Fibroblast of skin of right quadriceps (primary cell): ENCODE results near the gene PARP12.

ENCODE experiments used
- DNase-seq: peaks from one replicate; pipeline ENCODE4 v3.0.0-alpha.2; 2013

Gene PARP12

DNA sequence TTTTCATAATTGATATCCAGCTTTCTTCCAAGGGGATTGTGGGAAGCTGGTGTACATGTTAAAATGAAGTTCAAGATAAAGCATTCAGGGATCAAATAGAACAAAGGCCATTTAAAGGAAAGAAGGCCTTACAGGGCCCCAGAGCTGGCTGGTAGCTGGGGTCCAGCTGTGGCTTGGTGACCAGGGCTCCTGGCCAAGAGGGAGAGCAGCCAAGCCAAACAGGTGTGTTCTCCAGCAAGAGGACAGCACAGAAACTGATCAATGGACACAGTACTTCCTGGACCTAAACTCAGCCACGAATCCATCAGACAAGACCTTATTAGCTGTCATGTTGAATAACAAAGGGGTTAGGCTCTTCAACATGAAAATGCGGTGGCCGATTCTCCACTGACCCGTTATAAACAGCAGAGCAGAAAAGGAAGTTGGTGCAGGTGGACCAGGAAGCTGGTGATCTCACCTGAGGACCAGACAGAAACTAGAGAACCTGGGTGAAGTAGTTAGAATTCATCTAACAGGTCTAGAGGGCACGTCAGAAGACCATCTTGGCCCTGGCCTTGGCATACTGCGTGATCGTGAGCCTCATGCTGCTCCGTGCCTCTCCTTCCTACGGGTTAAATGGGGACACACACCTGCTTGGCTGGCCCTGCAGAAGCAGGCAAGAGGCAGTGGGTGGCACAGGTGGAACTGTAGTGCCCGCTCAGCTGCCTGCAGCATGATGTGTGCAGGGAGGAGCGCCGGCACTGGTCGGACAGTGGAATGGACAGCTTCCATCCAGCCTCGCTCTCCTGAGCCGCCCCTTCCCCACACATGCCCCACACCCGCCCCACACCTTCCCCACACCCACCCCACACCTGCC lies 53.8 kb downstream of the PARP12 start:
- no peak for DNase-seq

DNA sequence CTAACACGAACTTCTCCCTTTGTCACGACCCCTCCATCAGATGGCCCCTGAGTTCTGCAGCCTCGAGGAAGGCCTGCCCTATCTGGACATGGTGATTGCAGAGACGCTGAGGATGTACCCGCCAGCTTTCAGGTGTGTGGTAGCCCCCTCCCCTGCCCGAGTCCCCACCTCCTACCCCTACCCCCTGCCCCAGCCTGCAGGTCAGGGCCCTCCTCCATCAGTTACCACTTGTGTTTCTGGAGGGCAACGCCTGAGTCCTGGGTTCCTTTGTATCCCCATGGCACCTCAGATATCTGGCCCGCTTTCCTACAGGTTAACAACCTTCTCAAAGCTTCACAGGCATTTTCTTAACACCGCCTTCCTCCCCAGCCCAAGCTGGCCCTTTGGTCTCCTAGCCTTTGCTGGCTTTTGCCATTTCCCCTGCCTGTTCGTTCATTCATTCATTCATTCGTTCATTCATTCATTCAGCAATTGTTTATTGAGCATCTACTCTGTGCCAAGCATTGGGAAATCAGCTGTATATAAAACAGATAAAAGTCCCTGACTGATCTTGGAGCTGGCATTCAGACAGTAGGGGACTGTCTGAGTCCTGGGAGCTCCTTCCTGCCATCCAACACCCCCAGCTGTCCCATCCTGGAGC lies 55.6 kb downstream of the PARP12 start:
- DNase-seq: no peak

DNA sequence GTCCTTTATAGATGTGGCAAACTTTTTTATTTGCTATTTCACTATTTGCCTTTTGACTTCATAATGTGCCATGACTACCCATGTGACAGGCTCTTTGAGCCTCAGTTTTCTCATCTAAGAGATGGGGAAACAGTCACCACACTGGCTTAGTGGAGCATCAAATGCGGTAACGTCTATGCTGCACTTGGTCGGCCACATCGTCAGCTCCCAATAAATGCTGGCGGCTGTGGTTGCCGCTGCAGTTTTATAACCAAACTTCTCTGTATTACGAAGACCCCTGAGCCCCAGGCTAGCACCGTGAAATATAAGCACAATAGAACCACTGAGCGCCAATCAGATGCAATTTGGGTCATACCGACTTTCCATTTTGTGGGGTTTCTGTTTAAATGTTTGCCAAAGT lies 56.2 kb downstream of the PARP12 start:
- DNase-seq: no peak

DNA sequence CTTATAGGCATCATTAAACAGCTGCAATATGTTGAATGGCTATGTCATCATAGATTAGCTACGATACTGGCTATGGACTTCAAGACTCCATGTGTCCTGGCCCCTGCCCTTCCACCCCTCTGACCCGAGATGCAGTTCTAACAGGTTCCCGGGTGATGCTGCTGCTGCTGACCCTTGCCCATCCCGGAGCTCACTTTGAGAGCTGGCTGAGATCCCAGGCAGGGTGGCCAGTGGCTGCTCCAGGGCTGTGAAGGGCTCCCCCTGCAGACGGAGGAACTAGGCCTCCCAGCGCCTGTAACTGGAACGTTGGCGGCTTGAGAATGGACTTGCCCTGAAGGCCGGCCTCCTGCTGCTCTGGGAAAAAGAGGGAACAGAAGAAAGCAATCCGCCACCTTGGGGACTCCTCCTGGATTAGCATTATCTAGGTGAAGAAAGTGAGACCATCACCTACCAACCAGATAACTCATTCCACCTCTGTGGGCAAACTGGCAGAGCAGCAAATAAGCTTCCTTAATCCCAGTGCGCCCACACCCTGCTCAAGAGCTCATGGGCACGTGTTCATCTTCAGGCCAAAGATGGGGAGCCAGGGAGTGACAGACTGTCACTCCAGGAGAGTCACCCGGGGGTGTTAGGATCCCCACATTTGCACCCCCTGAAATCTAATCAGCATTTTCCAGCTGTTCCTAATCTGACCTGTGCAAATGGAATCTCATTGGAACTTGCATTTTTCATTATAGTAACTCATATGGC lies 56.8 kb downstream of the PARP12 start:
- DNase-seq: no peak

DNA sequence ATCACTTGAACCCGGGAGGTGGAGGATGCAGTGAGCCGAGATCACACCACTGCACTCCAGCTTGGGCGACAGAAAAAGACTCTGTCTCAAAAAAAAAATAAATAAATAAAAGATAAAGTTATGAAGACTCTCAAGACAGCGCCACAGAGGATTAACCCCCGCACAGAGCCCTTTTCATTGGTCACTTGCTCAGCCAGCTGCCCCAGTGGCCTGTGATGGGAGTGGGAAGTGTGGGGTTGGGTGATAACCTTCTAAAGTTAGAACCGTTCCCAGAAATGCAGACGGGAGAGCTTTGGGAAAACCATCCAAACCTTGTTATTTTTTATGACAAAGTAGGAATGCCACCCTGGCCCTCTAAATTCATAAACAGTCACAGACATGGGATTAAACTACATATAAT lies 57.4 kb downstream of the PARP12 start:
- no peak for DNase-seq

DNA sequence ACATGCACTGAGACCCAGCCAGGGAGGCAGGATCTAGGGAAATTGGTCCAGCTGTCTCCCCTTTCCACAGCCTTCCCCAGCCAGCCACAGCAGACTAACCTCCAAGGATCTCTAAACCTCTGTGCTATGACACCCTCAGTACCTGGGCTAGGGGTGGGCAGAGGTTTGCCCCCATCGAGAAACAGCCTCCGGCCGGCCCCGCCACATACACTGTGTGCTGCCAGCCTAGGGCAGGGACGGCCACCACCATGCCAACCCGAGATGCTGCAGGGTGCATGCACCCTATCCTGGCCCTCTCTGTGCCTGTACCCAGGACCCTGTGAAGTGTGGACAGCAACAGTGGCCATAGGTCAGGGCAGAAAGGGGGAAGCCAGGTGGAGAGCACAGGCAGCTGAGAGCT lies 58.1 kb downstream of the PARP12 start:
- DNase-seq: no peak

DNA sequence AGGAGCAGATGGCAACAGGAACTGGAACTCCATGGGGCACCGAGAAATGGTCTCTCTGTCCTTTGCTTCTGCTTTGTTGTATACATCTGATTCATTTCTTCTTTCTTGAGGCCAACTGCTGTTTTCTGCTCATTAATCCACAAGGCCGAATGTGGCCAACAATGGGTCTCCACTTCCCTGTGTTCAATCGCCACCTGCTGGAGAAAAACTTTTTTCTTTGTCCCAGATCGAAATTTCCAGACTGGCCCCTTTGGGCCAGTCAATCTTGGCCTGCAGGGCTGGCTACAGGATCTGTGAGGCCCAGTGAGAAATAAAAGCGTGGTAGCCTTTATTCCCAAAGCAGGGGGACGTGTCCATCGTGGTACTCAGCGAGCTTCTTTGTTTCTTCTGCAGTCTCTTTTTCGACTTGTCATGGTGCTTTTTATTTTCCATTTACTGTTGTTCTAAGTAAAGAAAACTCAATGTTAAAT lies 58.8 kb downstream of the PARP12 start:
- DNase-seq: peak; percentile 61

DNA sequence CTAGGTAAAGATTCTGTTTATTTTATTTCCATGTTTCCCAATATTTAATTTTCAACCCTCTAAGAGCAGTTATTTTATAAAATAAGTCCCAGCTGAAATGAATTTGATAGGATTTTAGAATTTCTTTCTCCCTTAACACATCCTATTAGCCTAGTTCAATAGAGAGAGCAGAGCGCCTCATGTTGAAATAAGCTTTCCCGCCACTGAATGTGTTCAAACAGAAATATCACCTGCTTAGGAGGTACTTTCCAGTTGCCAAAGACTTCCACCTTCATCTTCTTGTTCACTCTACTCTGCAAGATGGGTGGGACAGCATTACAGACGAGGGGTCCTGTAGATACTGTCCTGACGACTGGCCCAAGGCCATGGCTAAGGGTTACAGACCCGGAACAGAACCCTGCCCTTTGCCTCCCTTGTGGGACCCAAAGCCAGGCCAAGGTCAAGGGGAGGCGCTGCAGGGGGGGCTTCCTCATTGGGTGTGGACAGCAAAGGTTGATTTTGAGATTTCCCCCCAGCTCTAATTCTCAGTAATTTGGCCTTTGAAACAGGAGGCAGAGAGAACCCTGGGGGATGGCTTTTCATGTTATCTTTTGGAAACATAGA lies 62.0 kb downstream of the PARP12 start:
- no peak for DNase-seq

DNA sequence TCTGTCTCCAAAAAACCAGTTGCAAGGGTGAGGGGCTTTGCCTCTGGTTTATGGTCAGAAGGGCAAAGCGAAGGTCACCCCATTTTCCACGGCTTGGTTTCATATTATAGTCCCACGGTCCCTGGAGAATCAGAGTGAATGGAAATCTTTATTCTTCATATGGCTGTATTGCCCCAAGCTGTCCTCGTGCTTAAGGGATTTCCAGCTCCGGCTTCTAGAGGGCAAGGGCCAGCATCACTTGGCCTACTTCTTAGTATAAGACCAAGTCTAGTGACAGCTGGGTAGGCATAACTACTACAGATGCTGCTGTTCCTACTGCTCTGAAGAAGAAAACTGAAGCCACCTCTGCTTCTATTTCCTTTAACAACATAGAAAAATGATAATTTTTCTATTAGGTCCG lies 63.2 kb downstream of the PARP12 start:
- no peak for DNase-seq

DNA sequence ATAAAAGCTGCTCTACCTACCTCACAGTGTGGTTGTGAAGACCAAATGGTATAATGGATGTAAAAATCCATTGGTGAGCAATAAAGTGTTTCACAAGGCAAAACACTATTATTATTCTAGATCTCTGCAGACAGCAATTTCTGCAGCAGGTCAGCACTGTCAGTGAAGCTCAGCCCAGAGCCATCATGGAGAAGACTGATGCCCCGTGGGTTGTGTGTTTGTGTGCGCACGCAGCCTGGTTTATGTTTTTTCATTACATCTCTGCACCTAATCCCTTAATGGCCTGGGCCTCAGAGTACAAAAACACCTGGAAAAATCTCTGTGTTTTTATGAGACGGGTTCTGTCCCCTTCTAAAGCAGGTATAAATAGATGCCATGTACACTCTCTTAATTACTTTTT lies 64.2 kb downstream of the PARP12 start:
- DNase-seq: no peak

DNA sequence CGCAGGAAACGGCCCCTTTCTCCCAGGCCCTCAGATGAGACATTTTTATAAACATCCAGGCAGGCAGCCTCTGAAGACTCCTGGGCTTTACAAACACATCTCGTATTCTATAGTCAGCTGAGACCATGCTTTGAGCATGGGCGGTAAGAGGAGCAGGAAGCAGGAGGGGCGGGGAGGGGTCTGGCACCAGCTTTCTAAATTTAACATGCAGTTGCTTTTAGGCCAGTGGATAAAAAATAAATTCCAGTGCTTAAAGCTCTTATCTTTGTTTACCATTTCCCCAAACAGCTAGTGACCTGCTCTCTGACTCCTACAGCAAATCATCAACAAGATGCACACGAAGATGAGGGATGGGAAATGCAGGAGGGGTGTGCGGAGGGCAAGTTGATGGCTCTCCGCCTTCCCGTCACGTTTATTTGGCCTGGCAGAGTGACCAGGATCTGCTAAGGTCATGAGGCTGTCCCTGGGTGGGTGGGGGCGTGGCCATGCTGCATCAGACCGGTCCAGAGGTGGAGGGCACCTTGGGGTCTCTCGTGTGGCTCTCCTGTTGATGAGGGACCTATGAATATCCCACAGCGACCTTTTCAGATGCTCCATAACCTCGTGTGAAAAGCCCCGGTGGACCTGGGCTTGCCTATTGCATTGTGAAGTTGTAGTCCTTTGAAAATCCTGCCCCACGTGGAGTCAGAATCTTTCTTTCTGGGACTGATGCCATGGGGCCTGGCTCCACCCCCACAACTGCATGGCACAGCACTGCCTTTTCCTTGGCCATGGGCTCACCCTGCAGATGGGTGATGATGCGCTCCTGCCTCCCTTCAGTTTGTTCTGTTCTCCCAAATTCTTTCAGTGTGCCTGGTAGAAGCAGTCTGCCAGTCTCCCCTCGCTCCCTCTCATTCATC lies 67.5 kb downstream of the PARP12 start:
- DNase-seq: peak; percentile 6

DNA sequence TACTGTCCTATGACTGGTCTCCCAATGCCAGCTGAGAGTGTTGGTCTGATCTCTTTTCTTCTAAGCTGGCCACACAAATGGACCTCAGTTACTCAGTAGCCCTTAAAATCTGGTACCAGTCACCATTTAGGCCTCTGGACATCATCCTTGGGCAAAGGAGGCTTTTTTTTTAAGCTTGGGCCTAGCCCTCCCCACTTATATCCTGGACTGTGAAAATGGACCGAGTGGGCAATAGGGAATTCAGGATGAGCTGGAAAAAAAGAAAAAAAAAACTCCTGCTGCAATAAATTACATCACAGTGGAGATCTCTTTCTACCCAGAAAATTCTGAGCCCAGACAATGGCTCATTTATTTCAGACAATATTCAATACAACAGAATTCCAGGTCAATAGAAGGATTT lies 68.4 kb downstream of the PARP12 start:
- no peak for DNase-seq

DNA sequence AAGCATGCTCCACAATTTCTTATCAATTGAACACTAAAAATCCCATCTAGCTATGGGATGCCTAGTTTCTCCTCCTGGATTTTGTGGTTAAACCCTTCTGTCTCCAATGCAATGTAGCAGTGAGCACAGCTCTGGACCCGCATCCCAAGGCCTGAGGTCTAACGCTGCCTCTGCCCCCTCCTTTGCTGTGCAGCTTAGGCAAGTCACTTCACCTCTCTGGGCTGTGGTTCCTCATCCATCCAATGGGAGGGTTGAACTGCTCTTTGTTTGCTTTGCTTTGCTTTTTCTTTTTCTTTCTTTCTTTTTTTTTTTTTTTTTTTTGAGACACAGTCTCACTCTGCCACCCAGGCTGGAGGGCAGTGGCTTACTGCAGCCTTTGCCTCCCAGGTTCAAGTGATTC lies 69.2 kb downstream of the PARP12 start:
- no peak for DNase-seq

DNA sequence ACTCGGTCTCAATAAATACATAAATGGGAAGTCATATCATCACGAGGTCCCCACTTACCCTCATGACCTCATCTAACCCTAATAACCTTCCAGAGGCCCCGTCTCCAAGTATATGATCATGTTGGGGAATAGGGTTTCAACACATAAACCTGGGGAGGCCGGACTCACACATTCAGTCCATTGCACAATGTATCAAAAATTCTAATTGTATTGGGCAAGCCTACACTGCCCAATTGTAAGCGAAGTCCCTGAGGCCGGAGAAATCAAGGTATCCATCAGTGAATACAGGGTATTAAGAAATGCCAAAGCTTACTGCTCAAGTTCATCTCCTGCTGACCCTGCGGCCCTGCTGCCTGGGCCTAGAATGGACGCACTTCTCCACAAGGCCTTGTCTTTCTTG lies 69.6 kb downstream of the PARP12 start:
- no peak for DNase-seq

DNA sequence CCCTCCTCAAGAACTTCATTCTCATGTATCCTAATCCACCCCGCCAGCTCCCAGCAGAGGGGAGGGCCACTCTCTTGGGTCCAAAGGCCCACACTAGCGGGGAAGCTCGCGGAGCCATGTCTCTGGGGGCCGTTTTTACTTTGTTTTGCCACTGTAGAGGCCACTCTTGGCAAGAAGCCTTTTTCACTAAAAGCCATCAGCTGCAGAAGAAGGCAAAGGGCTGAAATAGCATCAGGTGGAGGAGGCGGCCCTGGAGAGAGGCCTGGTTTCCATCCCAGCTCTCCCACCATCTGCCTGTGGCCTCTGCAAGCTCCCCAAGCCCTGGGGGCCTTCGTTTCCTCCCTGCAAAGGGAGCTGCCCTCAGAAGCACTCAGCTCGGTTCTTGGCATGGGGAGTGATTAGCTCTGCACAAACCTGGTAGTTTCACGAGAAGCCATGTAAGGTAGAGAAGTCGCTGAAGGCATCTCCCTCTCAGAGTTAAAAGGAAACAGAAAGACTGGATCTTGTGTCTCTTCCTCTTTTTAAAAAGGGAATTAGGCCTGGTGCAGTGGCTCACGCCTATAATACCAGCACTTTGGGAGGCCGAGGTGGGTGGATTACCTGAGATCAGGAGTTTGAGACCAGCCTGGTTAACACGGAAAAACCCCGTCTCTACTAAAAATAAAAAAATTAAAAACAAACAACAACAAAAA lies 70.3 kb downstream of the PARP12 start:
- DNase-seq: no peak

DNA sequence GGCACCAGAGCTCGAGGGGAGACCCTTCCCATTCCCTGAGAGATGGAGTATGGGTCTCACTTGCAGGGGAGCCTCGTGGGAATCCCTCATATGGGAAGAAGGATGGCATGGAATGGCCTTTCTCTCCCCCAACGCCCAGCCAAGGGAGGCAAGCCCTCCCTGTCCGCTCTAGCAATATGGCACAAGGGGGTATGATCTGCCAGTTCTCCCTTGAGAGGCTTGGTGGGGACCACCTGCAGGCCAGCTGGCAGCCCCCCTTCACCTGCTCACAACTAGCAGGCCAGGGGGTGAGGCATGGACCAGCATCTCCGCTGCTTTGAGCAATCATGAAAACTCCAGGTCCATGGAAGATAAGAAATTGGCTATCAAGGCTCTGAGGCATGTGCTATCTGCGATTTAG lies 70.8 kb downstream of the PARP12 start:
- no peak for DNase-seq

DNA sequence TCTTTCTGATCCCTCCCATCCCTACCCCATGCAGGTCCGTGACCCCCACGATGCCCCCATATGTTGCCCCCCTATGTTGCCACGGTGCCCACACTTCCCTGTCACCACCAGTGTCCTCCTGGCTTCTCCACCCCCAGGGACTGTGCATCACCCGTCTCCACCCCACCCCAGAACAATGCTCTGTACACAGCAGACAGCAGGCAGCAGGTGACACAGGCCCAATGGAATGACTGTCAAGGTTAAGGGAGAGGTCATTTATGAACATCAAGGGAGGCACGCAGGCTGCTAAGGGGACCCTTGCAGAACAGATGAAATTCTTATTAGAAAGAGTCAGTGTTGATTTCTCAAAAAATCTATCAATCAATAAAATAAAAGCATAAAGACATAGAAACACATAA lies 71.5 kb downstream of the PARP12 start:
- no peak for DNase-seq

DNA sequence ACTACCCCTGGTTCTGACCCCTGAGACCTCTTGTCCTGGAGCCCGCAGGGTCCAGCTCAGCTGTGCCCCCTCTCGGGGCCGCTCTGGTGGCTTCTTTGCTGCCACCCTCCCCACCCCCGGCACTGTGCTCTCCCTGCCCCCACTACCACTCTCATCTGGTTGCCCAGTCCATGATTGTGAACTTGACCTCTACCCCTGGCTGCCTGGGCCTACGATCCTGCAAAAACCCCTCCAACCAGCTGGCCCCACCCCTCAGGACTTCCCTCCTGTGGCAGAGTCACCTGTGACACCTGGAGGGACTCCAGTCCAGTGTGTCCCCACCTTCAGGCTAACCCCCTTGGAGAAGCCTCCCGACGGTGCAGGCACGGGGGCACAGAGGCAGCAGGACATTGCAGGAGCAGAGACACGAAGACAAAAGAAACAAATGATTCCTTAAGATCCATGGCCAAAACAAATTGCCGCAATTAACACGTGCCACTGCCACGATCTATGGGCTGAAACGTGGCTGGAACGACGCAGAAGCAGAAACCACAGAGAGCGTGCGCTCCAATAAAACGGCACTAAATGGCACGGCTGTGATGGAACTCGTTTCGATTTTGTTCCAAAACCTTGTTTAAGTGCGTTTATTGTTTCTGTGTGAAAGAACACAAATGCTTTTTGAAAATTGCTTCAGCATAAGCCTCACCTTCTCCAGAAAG lies 72.0 kb downstream of the PARP12 start:
- no peak for DNase-seq

DNA sequence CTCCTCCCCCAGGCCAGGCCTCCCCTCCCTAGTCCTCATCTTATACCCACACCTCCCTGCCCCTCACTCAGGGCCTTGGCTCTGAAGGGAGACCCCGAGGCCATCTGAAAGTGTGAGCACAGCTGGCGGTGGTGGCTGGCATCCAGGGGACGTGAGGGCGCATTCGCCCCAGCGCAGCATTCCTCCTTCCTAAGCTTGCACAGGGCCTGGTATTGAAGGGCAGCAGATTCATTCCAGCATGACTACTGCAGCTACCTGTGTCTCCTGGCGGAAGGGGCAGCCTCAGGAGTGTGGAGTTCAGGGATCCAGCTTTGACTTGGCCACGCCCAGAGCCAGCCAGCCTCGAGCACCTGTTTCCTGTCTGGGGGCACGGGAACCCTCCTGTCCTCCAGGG lies 72.6 kb downstream of the PARP12 start:
- DNase-seq: no peak

DNA sequence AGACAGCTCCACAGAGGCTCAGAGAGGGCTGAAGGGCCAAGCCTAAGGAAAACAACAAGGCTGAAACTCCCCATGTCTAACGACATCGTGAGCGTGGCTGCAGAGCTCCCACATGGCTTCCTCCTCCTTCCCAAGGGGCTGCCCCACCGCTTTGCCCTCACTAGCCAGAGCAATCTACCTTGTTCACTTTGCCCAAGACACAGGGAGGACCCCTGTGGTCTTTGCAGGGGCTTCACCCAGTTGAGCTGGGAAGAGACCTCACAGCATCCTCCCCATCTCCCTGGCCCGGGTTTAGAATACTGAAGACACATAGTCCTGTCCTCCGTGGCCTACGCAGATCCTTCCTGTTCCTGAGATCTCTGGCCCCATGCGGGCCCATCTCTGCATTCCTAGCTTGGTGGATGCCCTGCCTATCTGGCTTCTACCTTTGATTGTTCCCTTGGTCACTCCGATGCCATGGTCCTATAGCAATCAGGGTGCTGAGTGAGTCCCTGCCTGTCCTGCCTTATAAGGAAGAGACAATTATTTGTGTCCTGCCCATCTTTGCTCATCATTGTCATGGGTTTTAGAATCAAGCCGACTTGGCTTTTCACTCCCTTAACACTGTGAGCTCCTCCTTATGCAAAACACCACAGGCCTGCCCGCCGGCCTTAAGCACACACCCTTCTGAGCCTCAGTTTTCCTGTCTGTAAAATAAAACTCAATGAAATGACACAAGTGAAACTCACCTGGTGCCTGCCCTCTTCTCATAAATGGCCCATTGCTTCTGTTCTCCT lies 73.2 kb downstream of the PARP12 start:
- no peak for DNase-seq
